SK-N-DZ (cell line): ENCODE results near the gene MARCHF9.

Source experiments
- DNase-seq: peaks from one replicate; pipeline ENCODE4 v3.0.0-alpha.2; 2015; ENCODE audit warnings: low spot score

Gene MARCHF9

GRCh38 chr12:57753756-57754337 lies 1.1 kb upstream of the MARCHF9 start:
- no peak for DNase-seq

GRCh38 chr12:57755194-57755453 lies 221 bp downstream of the MARCHF9 start:
- DNase-seq, result no peak

GRCh38 chr12:57755454-57756372 lies 810 bp downstream of the MARCHF9 start:
- no peak for DNase-seq

GRCh38 chr12:57756406-57757341 lies 1.8 kb downstream of the MARCHF9 start:
- peak; percentile 72 for DNase-seq

GRCh38 chr12:57757771-57758170 lies 2.9 kb downstream of the MARCHF9 start:
- DNase-seq, result no peak

- DNase-seq, result no peak
Observed at GRCh38 chr12:57758552-57759359, 3.9 kb downstream of the MARCHF9 start.

- no peak for DNase-seq
Observed at GRCh38 chr12:57759360-57759980, 4.6 kb downstream of the MARCHF9 start.

GRCh38 chr12:57760347-57760982 lies 5.6 kb downstream of the MARCHF9 start:
- DNase-seq, result no peak

GRCh38 chr12:57761391-57761998 lies 6.6 kb downstream of the MARCHF9 start:
- no peak for DNase-seq

GRCh38 chr12:57762463-57762862 lies 7.6 kb downstream of the MARCHF9 start:
- DNase-seq, result no peak

GRCh38 chr12:57763881-57764661 lies 9.2 kb downstream of the MARCHF9 start:
- DNase-seq, result no peak

GRCh38 chr12:57764662-57765002 lies 9.7 kb downstream of the MARCHF9 start:
- DNase-seq, result no peak

GRCh38 chr12:57765003-57765697 lies 10.2 kb downstream of the MARCHF9 start:
- no peak for DNase-seq

GRCh38 chr12:57765698-57766463 lies 11.0 kb downstream of the MARCHF9 start:
- no peak for DNase-seq

GRCh38 chr12:57766464-57767304 lies 11.8 kb downstream of the MARCHF9 start, which contains the start of gene CYP27B1:
TSS of gene CYP27B1 (minus strand) at chr12:57767078. CDS start at chr12:57767041, 37 bp downstream.
- DNase-seq, result no peak

- DNase-seq, result no peak
Observed at GRCh38 chr12:57767305-57767698, 12.4 kb downstream of the MARCHF9 start.

- DNase-seq, result no peak
Observed at GRCh38 chr12:57767876-57768275, 13.0 kb downstream of the MARCHF9 start.
